ENCODE data around the gene CEP112.

GRCh38 chr17:65987988-65988387, 203.9 kb downstream of the CEP112 start:
- TF ChIP-seq POLR2A (IDR thresholded peaks at IDR 0.05; ENCODE audit: low read depth, low read length) (no peak), POLR2AphosphoS5 (IDR thresholded peaks at IDR 0.05; ENCODE audit: low read depth, low read length) (no peak), TAF1 (IDR thresholded peaks at IDR 0.05; ENCODE audit: low read depth, low read length) (no peak)

Measured in GM12891 (cell line).